ENCODE data around the gene PSMD5. TPM values are rescaled to one million over a fixed set of nuclear protein-coding genes. Genes with fewer than 3 reads are reported as not detected.

PSMD5 gene
- total and polyA plus RNA-seq, 9 of the 15 experiments (the other 6 are each of a cell fraction or from before 2014, with no cell fraction given), result 46.4 to 148 (median 76.3) TPM

DNA sequence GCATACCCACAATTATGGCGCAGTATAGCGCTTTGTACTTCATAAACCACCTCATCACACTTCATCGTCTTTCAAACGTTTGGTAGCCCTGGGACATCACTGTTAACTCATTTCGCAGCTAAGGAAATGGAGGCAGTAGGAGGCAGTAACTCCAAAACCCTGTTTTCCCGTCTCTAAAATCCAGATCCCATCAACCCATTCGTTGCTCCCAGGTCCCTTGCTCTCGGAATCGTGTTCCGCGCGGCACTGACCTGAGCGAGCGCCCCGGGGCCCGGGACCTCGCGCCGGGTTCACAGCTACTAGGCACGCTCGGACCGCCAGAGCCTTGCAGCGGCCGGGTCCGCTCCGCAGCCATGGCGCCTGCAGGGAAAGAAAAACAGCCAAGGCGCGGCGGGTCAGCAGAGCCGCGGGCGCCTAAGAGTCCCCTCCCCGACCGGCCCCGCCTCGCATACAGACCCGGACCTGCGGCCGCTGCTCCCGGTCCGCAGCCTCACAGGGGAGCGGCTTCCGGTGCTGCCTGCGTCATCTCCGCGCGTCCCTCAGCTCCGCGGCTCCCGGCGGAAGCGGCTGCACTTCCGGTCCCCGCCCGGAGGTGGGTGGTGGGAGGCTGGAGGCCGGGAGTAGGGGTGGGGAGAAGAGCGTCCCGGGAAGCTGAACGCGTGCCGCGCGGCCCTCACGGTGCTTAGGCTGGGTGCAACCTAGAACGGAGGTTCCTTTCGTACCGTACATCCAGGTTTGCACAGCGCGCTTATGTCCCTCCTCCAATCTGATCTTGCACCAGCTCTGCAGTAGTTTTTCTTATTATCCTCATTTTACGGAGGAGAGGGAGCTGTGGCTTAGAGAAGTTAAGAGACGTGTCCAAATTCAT lies 49.6 kb downstream of the PSMD5 start, which contains the start of gene FBXW2 (continued):
- TF ChIP-seq, protein P1, sequence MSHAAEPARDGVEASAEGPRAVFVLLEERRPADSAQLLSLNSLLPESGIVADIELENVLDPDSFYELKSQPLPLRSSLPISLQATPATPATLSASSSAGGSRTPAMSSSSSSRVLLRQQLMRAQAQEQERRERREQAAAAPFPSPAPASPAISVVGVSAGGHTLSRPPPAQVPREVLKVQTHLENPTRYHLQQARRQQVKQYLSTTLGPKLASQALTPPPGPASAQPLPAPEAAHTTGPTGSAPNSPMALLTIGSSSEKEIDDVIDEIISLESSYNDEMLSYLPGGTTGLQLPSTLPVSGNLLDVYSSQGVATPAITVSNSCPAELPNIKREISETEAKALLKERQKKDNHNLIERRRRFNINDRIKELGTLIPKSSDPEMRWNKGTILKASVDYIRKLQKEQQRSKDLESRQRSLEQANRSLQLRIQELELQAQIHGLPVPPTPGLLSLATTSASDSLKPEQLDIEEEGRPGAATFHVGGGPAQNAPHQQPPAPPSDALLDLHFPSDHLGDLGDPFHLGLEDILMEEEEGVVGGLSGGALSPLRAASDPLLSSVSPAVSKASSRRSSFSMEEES (CRISPR knock-in tag; IDR thresholded peaks at IDR 0.05), result peak; percentile 19; the same call in 1 of the 2 replicates
- TF ChIP-seq PHF20 (IDR thresholded peaks at IDR 0.05; ENCODE audit: partially characterized antibody) (peak; percentile 99), CREBBP (IDR thresholded peaks at IDR 0.05; ENCODE audit: low read depth, low read length) (no peak), L3MBTL2 (IDR thresholded peaks at IDR 0.05) (peak; percentile 94), C11orf30 (IDR thresholded peaks at IDR 0.05; ENCODE audit: low read depth) (peak; percentile 98), ZBED1 (IDR thresholded peaks at IDR 0.05) (peak; percentile 67), PTRF (tag; IDR thresholded peaks at IDR 0.05) (no peak), NFYB (IDR thresholded peaks at IDR 0.05; ENCODE audit: extremely low read depth, insufficient read length) (no peak), EZH2 (IDR thresholded peaks at IDR 0.05; ENCODE audit: borderline replicate concordance, low read depth, low read length) (no peak), EGR1 (conservative IDR thresholded peaks at IDR 0.05) (peak; percentile 91), PURB (CRISPR knock-in tag; IDR thresholded peaks at IDR 0.05; ENCODE audit: low read depth) (no peak), GTF2A2 (tag; IDR thresholded peaks at IDR 0.05) (no peak), PHF8 (IDR thresholded peaks at IDR 0.05; ENCODE audit: borderline replicate concordance, low read length) (peak; percentile 100), JUN (IDR thresholded peaks at IDR 0.05; ENCODE audit: borderline replicate concordance, low read depth, low read length) (peak; percentile 60; the same call in 1 of the 2 replicates), JUN (CRISPR knock-in tag; IDR thresholded peaks at IDR 0.05; ENCODE audit: borderline replicate concordance) (0 out of 2 replicates have a peak, but pooled peaks have one; percentile 69), KLF1 (tag; IDR thresholded peaks at IDR 0.05) (peak; percentile 91; the same call in 1 of the 2 replicates), CAMTA2 (CRISPR knock-in tag; conservative IDR thresholded peaks at IDR 0.05) (peak; percentile 91; the same call in 1 of the 2 replicates), ZNF282 (CRISPR knock-in tag; IDR thresholded peaks at IDR 0.05) (peak; percentile 75; the same call in 1 of the 2 replicates)
- TF ChIP-seq, protein P2, sequence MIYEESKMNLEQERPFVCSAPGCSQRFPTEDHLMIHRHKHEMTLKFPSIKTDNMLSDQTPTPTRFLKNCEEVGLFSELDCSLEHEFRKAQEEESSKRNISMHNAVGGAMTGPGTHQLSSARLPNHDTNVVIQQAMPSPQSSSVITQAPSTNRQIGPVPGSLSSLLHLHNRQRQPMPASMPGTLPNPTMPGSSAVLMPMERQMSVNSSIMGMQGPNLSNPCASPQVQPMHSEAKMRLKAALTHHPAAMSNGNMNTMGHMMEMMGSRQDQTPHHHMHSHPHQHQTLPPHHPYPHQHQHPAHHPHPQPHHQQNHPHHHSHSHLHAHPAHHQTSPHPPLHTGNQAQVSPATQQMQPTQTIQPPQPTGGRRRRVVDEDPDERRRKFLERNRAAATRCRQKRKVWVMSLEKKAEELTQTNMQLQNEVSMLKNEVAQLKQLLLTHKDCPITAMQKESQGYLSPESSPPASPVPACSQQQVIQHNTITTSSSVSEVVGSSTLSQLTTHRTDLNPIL (CRISPR knock-in tag; IDR thresholded peaks at IDR 0.05), result no peak
- TF ChIP-seq, protein P3, sequence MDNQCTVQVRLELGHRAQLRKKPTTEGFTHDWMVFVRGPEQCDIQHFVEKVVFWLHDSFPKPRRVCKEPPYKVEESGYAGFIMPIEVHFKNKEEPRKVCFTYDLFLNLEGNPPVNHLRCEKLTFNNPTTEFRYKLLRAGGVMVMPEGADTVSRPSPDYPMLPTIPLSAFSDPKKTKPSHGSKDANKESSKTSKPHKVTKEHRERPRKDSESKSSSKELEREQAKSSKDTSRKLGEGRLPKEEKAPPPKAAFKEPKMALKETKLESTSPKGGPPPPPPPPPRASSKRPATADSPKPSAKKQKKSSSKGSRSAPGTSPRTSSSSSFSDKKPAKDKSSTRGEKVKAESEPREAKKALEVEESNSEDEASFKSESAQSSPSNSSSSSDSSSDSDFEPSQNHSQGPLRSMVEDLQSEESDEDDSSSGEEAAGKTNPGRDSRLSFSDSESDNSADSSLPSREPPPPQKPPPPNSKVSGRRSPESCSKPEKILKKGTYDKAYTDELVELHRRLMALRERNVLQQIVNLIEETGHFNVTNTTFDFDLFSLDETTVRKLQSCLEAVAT (IDR thresholded peaks at IDR 0.05), result peak in 1 of 2 experiments; percentile 57; a peak in 1 of 4 replicates
